Measurements from ENCODE around the gene TTC7B.

Gene TTC7B

DNA sequence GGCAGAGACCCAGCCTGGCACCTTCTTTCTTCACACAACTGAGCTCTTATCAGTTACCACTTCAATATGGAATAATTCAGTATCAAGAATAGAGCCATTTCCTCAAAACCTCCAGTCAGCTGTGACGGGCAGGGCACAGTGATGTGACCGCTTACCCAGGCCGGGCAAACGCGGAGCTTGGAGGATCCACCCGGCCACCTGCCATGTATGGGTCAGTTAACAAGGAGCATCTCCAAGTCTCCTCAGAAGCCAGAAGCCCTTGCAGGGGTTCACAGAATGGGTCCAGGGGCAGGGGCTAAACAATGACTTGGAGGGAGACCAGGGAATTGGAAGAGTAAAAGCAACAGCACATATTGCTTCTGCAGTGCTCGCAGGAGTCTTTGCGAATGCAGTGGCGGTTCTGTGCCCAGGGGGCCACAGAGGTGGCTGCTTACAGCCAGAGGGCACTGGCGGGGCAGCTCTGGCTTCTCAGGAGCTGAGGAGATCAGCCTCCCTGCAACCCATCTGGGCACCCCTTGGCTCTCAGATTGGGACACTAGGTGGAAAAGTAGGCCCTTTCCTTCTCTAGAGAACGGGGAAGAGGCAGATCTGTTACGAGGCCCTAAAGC is 257.1 kb downstream of the TTC7B start:
- no peak for DNase-seq (ENCODE audit: low spot score)

DNA sequence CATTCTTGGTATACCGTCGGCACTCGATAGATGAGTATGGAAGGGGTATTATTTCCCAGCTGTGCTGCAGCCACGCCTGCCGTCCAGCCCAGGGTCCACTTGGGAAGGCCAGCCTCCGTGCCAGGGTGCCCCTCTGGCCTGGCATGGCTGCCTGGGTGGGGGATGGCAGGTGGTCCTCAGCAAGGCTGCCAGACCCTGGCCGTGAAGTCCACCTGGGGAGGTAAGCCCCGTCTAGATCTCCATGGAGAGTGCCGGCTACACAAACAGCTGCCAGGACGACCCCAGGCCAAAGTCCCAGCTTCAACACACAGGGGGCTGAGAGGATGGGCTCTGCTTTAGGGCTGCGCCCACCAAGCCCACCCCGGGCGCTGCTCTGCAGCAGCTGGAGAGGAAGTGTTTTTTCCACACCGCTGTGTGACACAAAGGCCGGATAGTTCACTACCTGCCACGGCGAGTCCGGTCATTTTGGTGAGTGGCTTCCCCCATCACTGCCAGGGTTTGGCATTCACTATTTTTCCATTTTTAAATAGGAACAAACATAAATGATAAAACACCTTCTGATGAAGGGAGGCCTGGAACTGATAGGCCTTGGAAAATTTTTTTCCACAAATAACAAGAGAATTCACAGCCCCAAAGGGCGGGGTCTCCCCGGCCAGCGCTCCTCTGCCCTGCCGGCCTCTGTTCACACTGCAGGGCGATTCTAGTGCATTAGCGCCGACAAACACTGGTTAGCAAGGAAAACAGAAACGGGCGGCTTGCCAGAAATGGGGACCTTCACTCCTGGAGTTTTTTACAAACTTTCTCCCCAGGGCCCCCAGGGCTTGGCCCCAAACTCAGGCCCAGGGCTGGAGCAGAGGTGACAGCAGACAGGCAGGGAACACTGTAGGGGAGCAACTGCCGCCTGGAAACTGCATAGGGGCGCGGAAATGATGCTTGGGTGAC is 257.9 kb downstream of the TTC7B start:
- DNase-seq (ENCODE audit: low spot score), result no peak

DNA sequence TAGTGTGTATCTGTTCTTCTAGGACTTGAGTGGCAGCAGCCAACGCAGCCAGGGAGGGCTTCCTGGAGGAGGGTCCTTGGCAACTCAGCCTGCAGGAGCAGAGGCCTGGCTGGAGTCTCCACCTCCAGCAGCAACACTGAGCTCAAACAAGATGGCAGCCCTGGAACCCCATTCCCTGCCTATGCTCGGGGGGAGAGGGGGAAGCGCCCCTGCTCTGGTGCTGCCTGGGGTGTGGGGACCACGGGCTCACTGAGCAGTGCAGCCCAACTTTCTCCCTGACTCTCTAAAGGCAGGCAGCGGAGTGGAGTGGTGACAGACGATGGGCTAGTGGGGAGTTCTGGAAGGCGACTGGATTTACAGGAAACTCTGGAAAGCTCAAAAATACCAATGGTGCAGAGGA is 258.7 kb downstream of the TTC7B start:
- DNase-seq (ENCODE audit: low spot score), result no peak

DNA sequence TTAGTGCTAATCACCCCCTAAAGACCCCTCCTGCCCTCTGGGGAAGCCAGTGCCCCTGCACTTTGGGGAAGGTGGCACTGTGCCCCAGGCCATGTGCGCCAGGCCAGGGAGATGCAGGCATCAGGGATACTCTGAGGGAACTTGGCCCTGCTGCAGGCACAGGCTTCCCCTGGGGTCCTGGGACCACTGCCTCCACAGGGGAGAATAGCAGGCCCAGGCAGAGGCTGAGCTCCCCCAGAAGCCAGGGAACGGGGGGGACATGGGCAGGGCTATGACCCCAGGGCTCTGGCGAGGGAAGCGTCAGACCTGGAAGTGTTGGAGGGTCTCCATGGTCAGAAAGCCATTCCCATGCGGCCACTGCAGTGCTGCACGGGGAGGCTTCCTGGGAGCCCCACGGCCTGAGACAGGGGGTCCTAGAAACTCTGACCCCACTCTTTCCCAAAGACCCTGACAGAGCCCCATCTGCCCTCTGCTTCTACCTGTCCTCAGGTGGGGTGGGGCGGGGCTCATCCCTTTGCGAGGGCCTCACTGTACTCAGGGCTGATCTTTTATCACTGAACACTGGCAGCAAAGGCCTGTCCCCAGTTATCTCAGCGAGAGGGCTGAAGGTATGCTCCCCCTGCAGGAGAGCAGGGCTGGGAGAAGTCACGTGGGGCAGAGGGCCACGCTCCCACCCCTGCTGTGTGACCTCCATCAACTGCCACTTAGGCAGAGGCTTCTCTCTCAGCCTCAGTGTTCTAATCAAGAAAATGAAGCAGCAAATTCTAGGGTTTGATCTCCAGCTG is 259.4 kb downstream of the TTC7B start:
- DNase-seq (ENCODE audit: low spot score), result no peak

DNA sequence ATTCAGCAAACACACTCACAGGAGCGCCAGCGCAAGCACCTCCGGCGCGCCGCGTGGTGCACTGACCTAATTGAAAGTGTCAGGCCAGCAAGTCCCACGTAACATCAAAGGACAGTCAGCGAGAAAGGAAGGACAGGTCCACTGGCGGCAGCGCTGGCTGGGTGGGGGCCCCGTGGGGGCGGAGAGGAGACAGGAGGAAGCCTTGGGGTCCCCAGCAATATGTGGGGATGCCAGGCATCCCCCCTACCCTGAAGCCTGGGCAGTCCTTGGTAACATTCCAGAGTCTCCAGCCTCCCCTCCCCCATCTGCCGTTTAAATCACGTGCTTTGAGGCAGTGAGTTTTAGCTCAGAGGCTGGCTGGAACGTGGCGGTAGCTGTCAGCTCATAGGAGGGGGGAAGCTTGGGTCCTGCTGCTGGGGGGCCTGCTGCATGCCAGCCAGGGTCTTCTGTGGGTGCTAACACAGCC is 260.2 kb downstream of the TTC7B start:
- peak; percentile 60 for DNase-seq (ENCODE audit: low spot score)

DNA sequence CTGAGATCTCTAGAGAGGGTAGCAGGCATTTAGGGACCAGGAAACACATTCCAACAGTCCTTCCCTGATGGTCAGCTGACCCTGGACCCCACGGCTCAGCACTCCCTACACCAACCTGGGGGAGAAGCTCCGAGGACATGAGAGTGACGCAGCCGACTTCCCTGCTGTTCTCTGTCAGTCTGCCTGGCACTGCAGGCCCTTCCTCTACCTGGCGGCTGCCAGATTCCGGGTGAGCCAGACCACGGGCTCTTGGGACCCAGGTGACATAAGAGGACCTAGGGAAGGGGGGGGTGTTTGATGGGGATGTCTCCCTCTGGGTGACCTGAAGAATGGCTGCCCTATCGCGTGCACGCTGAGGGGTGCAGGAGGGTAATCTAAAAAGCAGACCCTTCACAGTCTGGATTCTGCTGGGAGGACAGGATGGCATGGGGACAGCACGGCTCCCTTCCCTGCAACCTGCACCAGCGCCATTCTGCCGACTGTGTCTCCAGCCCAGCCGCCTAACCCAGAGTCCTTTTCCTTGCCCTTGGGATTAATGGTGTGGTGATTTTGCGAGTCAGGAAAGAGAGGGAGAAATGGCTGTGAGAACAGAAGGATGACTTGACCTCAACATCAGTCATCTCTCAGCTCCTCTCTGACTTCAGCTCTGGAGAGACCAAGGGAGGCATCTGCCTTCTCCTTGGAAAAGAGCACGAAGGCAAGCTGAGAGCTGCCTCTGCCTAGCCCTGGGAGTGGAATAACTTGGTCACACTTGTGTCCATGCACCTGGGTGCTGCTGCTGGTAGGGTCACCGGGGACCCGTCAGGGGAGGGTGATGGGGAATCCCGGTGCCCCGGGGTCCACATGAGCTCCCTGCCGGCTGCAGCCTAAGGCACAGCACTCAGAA is 260.9 kb downstream of the TTC7B start:
- DNase-seq (ENCODE audit: low spot score), result no peak

DNA sequence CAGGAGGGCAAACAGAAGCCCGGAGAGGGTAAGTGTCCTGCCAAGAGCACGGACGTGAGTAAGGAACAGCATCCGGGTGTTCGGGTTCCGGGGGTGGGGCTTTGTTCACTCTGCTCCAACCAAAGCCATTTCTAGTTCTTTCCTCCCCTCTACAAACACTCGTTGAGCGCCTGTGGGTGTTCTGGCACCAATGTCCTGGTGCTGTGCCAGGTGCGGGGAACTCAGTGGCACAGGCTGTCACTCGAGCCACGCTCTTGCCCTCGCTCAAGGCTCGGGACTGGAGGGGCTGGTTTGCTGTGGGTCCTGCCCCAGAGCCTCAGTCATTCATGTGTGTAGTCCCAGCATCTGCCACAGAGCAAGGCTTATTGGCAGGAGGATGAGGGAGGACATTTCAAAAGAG is 261.9 kb downstream of the TTC7B start:
- DNase-seq (ENCODE audit: low spot score), result no peak

DNA sequence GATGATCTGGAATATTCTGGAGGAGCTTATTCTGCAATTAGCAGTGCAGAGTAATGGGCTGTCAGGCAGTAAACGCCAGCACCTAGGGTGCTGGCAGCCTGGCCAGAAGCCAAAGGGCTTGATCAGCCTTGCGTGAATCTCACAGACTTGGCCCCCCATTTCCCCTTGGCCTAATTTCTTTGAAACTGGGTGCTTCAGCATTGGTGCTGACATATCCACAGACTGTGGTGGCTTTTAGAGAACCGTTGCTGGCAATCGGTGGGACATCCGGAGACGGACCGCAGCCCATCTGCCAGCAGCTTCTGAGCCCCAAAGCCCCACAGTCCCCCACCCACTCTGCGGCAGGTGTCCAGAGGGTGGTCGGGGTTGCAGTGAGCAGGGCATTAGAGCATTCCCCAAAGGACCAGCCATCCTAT is 262.3 kb downstream of the TTC7B start:
- no peak for DNase-seq (ENCODE audit: low spot score)

DNA sequence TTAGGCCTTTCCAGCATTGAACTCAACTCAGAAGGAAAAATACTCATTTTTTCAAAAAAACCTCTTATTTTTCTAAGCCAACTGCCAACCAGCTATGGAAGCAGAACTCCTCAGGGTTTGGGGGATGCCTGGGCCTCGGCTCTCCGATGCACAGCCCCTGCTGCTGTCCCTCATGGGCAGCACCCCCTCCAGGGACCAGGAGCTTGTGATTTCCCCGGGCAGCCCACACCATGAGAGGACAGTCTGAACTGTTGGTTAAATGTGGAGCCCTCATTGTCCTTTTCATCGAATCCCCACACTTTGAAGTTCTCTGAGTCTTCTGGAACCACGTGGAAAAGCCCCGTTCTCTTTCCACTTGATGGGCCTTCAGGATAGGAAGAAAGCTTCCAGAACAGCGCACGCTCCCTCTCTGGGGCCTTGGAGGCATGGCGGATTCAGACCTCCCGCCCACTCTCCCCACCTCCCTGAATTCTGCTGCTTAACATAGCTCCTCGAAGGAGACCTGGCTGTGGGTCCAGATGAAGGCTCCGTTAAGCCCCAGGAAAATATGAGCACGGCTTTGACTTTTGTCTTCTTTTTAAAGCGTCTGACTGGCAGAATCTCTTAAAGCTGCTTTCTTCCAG is 262.8 kb downstream of the TTC7B start:
- DNase-seq (ENCODE audit: low spot score), result no peak

DNA sequence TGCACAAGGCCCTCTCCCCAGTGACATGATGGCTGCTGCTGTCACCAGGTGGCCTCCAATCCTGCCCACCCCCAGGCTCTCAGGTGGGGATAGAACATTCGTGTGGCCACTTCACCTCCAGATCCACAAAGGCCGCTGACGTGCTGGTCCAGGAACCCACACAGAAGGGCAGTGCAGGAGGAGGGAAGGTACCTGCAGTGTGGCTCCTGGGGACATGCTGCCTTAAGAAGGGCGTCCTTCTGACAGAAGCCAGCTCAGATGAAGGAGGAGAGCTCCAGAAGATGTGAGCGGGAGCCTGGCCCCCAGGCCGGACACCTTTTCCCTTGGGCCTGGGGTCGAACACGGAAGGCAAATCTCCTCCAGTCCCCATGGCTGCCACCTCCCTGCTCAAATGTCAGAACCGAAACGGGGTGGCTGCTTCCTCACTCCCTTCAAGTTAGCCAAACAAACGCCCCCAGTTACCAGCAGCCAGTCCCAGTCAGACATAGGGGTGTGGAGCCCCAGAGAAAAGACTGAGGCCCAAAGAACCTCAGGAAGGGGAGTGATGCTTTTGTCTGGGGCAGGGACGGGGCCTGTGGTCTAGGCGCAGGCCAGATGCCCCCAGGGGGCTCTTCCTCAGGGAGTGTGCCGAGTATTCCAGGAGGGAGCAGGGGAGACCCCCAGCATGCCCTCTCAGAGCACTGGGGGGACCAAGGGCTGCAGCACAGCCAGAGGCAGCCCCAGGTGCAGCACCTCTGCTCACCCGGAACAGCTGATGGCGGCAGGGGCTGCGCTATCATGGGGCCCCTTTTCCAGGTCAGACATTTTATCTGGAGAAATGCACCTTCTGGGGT is 263.5 kb downstream of the TTC7B start:
- DNase-seq (ENCODE audit: low spot score), result no peak

DNA sequence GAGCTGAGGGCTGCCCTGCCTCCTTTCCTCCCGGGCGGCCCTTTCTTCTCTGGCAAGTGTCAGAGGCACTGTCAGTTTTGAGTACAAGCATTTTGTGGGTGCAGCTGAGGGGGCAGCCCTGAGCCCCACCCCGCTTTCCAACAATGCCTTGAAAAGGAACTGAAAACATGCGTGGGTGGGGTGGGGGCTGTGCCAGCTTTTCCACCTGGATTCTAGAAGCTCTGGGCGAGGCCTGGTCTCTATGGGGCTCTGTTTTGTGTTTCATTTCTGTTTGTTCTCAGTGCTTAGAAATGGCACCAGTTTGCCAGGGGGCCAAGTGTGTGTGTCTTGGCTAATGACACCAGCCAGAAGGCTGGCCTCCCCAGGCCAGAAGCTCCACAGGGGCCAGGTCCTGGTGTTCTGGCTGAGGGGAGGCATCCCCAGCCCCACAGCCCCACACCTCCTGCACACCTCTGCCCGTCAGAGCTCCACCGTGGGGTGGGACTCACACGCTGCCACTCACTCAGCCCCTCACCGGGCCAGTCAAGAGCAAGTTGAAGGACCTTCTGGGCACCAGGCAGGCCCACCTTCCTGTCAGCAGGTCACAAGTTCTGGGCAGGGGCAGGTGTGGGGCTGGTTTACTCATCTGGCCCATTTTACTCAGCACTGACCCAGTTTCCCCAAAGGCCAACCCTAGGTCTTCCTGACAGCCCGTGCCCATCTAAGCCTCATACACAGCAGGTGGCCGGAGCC is 264.3 kb downstream of the TTC7B start:
- DNase-seq (ENCODE audit: low spot score), result no peak

DNA sequence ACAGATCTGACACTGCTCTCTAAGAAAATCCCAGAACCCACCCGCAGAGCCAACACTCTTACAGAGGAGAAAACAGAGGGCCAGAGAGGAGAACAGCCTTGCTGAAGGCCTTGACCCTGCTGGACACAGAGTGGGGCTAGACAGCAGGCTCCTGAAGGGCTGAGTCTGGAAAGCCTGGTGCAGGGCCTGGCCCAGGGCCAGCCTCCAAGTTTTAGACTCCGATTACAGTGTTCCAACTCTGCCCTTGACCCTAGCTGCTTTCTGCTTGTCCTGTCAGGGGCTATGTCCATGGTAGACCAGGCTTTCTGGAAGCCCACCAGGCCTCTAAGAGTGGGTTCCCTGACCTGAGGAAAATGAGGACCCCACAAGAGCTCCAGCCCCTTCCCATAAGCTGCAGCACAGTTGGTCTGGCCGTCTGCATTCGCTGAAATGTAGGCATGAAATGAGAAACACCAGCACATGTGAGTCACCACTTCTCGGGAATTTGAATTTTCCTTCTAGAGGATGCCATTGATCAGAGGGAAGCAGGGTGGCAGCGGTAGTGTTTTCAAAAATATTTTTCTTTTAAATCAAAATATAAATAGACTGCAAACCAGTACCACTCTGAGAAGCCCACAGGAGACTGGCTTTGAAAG is 265.0 kb downstream of the TTC7B start:
- DNase-seq (ENCODE audit: low spot score), result no peak

DNA sequence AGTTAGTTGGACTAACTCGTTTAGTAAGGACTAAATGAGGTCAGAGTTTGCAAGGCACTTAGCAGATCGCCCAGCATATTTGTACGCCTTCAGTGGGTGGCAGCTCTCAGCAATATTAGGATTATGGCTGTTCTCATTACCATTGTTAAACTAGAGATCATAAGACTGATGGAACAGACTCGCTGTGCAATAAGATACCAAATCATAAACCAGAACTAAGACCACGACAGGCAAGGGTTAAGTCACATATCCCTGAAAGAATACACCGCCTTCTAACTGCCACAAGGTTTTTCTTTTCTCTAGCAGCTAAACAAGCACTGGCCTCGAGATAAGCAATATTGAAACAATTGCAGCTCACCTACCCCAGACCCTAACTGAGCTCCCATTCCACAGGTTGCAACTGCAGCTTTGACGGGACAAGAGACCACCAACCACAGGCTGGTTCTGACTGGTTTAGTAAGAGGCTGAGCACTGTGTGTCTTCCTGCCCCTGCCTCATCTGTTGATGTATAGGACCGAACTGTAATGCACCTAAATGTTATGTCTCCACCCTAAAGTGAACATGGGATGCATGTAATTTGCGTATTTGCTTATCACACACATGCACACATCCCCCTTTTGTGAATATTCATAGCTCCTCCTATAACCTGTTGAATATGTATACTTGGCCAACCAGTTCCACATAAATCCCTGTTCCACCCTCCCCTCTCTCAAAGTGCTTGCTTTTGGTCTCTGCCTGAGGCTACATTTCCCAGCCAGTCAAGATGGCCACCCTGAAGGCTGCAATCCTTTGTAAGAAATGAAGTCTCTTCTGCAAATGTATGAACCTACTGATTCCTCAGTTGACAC is 266.2 kb downstream of the TTC7B start:
- no peak for DNase-seq (ENCODE audit: low spot score)

DNA sequence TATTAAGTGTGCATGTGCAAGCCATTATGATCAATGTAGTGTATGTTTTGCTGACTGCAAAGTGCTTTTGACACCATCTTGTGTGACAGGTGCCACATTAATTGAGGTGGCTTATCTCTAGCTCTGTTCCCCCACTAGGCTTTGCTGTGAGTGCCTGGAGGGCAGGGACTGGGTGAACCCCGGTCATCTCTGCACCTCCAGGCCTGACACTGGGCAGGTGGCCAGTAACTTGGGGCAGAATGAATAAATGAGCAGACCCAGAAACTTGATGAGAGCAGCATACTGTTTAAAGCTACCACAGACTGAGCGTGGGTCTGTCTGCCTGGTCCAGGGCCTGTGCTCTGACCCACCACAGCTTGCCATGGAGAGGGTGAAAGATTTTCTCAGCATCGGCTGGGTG is 267.8 kb downstream of the TTC7B start:
- no peak for DNase-seq (ENCODE audit: low spot score)

DNA sequence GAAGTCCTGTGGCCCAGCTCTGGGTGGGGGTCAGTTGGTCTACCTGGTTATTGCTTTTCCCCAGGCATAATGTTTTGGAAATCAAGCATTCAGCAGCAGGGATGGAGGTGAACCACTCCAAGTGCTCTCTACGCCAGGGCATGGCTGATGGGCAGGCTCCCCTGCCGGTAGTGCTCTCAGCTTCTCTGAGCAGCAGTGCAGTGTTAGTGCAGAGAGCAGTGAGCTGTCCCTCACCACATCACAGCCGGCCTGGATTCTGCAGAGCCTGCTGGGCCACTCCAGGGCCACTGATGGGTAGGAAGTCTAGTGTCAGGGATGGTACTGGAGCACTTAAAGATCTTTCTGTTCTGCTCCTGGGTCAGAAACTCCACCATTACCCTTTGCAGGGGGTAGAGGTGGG is 268.3 kb downstream of the TTC7B start:
- no peak for DNase-seq (ENCODE audit: low spot score)

DNA sequence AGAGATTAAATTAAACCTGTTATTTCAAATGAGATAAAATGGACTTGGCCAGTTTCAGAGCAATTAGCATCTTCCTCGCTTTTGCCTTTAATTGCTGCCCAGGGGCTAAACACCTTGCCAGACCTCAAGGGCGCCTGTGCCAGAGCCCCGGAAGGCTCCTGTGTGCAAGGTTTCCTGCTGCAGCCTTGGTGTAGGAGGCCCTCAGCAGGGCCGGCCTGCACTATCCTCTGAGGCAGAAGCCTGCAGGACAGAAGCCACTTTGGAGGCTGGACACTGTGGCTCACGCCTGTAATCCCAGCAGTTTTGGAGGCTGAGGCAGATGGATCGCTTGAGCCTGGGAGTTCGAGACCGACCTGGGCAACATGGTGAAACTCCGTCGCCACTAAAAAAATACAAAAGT is 269.0 kb downstream of the TTC7B start:
- no peak for DNase-seq (ENCODE audit: low spot score)

DNA sequence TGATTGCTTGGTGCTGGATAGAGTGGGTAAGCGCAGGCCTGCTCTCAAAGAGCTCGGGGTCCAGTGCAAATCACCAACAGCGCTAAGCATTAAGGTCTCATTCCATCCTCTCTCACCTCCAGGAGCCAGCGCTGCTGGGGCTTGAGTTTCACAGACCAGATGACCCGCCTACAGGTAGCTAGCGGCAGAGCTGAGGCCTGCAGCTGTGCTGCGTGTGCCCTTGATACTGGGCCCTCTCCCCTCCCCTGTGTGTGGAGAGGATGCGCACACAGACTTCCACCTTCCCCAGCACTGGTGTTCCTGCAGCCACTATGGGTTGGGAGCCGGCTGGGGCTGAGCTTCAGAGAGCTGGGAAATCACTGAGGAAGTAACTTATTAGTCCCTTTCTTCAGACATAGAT is 269.5 kb downstream of the TTC7B start:
- DNase-seq (ENCODE audit: low spot score), result no peak
